ENCODE data around the gene CASP9.

- TF ChIP-seq CTCF (IDR thresholded peaks at IDR 0.05) = no peak
- TF ChIP-seq POLR2A (IDR thresholded peaks at IDR 0.05) = no peak
Measured at GRCh38 chr1:15543251-15543588, 19.2 kb upstream of the CASP9 start.
